OCI-LY3 (cell line): ENCODE data around the gene LMNTD2.

Experiments used
- EZH2phosphoT487 ChIP-seq: fragments of 200-600 bp; shearing (Covaris generic); IDR thresholded peaks from 2 replicates; pipeline ENCODE4 v1.6.1; 2018; ENCODE audit warnings: antibody characterized with exemption, mixed run types, low read depth
- TF ChIP-seq, protein P1 (sequence below): fragments of 200-600, 300-600 bp; sonication (generic); IDR thresholded peaks from 2 replicates; pipeline ENCODE4 v1.5.1; 2014; ENCODE audit warnings: antibody characterized with exemption, low read length, low read depth

DNA sequence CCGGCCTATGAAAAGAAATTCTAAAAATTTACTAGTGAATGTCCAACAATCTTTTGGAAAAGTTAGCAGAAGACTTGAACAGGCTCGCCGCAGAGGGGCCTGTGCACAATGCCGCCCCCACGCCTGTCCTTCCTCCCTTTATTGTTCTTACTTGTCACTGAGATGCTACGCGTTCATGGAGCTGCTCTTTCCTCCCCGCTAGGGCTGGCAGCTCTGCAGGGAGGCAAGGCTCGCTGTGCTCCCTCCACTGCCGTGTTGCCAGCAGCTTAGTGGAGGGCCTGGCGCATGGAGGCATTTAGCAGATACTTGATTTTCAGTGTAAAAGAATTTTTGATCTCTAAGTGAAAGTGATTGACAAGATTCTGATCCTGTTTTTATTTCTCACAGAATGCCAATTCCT, 30.5 kb upstream of the LMNTD2 start:
- TF ChIP-seq, protein P1, sequence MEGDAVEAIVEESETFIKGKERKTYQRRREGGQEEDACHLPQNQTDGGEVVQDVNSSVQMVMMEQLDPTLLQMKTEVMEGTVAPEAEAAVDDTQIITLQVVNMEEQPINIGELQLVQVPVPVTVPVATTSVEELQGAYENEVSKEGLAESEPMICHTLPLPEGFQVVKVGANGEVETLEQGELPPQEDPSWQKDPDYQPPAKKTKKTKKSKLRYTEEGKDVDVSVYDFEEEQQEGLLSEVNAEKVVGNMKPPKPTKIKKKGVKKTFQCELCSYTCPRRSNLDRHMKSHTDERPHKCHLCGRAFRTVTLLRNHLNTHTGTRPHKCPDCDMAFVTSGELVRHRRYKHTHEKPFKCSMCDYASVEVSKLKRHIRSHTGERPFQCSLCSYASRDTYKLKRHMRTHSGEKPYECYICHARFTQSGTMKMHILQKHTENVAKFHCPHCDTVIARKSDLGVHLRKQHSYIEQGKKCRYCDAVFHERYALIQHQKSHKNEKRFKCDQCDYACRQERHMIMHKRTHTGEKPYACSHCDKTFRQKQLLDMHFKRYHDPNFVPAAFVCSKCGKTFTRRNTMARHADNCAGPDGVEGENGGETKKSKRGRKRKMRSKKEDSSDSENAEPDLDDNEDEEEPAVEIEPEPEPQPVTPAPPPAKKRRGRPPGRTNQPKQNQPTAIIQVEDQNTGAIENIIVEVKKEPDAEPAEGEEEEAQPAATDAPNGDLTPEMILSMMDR = no peak
- no peak for TF ChIP-seq EZH2phosphoT487
